Activated T-cell treated with anti-CD3 and anti-CD28 coated beads, Interleukin-2, amount 50 U/mL, for 72 hours (primary cell): ENCODE results near the gene KCNK16. TPM values are rescaled to one million over a fixed set of nuclear protein-coding genes. Genes with fewer than 3 reads are reported as not detected.

Experiments used
- ATAC-seq, 2 donors: fragments of 150-1000 bp; cut with Tn5 transposase; replicated peaks in 1 of 2; 2 replicates each; pipeline ENCODE4 v1.10.0; 2021; ENCODE audit warnings: moderate library complexity in 2 of 2, mild to moderate bottlenecking in 1 of 2
- DNase-seq, 2 donors: peaks; one replicate each; pipeline ENCODE4 v3.0.0; 2021 to 2022; ENCODE audit warnings: mixed read lengths in 1 of 2
- H3K27ac Mint-ChIP-seq: one replicate; pipeline ENCODE4 v1.8.0; 2022; ENCODE audit warnings: mild to moderate bottlenecking, moderate library complexity, mixed read lengths
- H3K27me3 Mint-ChIP-seq: one replicate; pipeline ENCODE4 v1.8.0; 2022; ENCODE audit warnings: low read depth, mixed read lengths
- H3K36me3 Mint-ChIP-seq, 2 donors: one replicate each; pipeline ENCODE4 v1.8.0; 2022; ENCODE audit warnings: mixed read lengths in 2 of 2, mild to moderate bottlenecking in 1 of 2; ENCODE audit not compliant: insufficient read depth in 2 of 2
- H3K4me1 Mint-ChIP-seq: one replicate; pipeline ENCODE4 v1.8.0; 2022; ENCODE audit warnings: low read depth, mixed read lengths
- H3K4me3 Mint-ChIP-seq, 2 donors: one replicate each; pipeline ENCODE4 v1.8.0; 2022; ENCODE audit warnings: mild to moderate bottlenecking in 2 of 2, mixed read lengths in 2 of 2, moderate library complexity in 2 of 2
- H3K9me3 Mint-ChIP-seq, 2 donors: one replicate each; pipeline ENCODE4 v1.8.0; 2022; ENCODE audit warnings: mixed read lengths in 2 of 2
- total RNA-seq, 2 donors: library from RNA; stranded (reverse); gene quantifications; one replicate each; pipeline ENCODE4 v1.2.3, GENCODE V29; 2022

KCNK16 gene
- not detected for total RNA-seq

GRCh38 chr6:39322306-39322850, at the start of gene KCNK16:
Gene KCNK16, minus strand, starts transcription at chr6:39322702. Its CDS starts 162 bp downstream, at chr6:39322540.
- Mint-ChIP-seq H3K4me1 (no peaks in the 10 kb centered on the region), H3K4me3 (no peak within 1 kb of the TSS), H3K27ac (no peak within 1 kb of the TSS), H3K27me3 (peaks cover 19% of the 10 kb centered on the region), H3K9me3 (no peaks in the 10 kb centered on the region), H3K36me3 (no peaks in the 10 kb centered on the region)
- DNase-seq (no peak), ATAC-seq (no peak)

GRCh38 chr6:39370390-39370789, 47.9 kb upstream of the KCNK16 start:
- Mint-ChIP-seq H3K27me3 (peaks cover 13% of the 10 kb centered on the region), H3K4me1 (no peaks in the 10 kb centered on the region), H3K9me3 (no peaks in the 10 kb centered on the region), H3K27ac (no peak overlapping the region), H3K36me3 (no peaks in the 10 kb centered on the region), H3K4me3 (no peak overlapping the region)
- ATAC-seq = no peak
- DNase-seq = no peak

- Mint-ChIP-seq H3K27me3 (peaks cover 10% of the 10 kb centered on the region), H3K27ac (no peak overlapping the region), H3K36me3 (no peaks in the 10 kb centered on the region), H3K9me3 (no peaks in the 10 kb centered on the region), H3K4me1 (no peaks in the 10 kb centered on the region), H3K4me3 (no peak overlapping the region)
- DNase-seq (no peak), ATAC-seq (no peak)
Observed at GRCh38 chr6:39369987-39370386, 47.5 kb upstream of the KCNK16 start.

- Mint-ChIP-seq H3K27me3 (peaks cover 5% of the 10 kb centered on the region), H3K27ac (no peak overlapping the region), H3K36me3 (no peaks in the 10 kb centered on the region), H3K9me3 (no peaks in the 10 kb centered on the region), H3K4me3 (no peak overlapping the region), H3K4me1 (no peaks in the 10 kb centered on the region)
- no peak for DNase-seq
- no peak for ATAC-seq
Observed at GRCh38 chr6:39367700-39368099, 45.2 kb upstream of the KCNK16 start.

- Mint-ChIP-seq H3K9me3 (no peaks in the 10 kb centered on the region), H3K27ac (no peak overlapping the region), H3K27me3 (peaks cover 5% of the 10 kb centered on the region), H3K4me1 (no peaks in the 10 kb centered on the region), H3K4me3 (no peak overlapping the region), H3K36me3 (no peaks in the 10 kb centered on the region)
- ATAC-seq = no peak
- no peak for DNase-seq
Observed at GRCh38 chr6:39366931-39367618, 44.6 kb upstream of the KCNK16 start.

GRCh38 chr6:39365281-39366074, 43.0 kb upstream of the KCNK16 start:
- Mint-ChIP-seq H3K36me3 (no peaks in the 10 kb centered on the region), H3K4me1 (no peaks in the 10 kb centered on the region), H3K27ac (no peak overlapping the region), H3K4me3 (no peak overlapping the region), H3K9me3 (no peaks in the 10 kb centered on the region), H3K27me3 (peaks cover 5% of the 10 kb centered on the region)
- ATAC-seq = peak; percentile 29 to 42
- DNase-seq = no peak

GRCh38 chr6:39363280-39363679, 40.8 kb upstream of the KCNK16 start:
- no peak for DNase-seq
- Mint-ChIP-seq H3K9me3 (no peaks in the 10 kb centered on the region), H3K27me3 (no peaks in the 10 kb centered on the region), H3K36me3 (no peaks in the 10 kb centered on the region), H3K27ac (no peak overlapping the region), H3K4me1 (no peaks in the 10 kb centered on the region), H3K4me3 (no peak overlapping the region)
- ATAC-seq = no peak

GRCh38 chr6:39362487-39362865, 40.0 kb upstream of the KCNK16 start:
- Mint-ChIP-seq H3K4me1 (no peaks in the 10 kb centered on the region), H3K27me3 (no peaks in the 10 kb centered on the region), H3K9me3 (no peaks in the 10 kb centered on the region), H3K4me3 (no peak overlapping the region), H3K36me3 (no peaks in the 10 kb centered on the region), H3K27ac (no peak overlapping the region)
- DNase-seq (no peak), ATAC-seq (no peak)

- Mint-ChIP-seq H3K4me3 (no peak overlapping the region), H3K4me1 (no peaks in the 10 kb centered on the region), H3K27ac (no peak overlapping the region), H3K27me3 (no peaks in the 10 kb centered on the region), H3K9me3 (no peaks in the 10 kb centered on the region), H3K36me3 (no peaks in the 10 kb centered on the region)
- ATAC-seq (peak; percentile 62 to 66), DNase-seq (peak; percentile 48 to 57)
Observed at GRCh38 chr6:39361657-39362486, 39.4 kb upstream of the KCNK16 start.

GRCh38 chr6:39360378-39360777, 37.9 kb upstream of the KCNK16 start:
- ATAC-seq = no peak
- Mint-ChIP-seq H3K9me3 (no peaks in the 10 kb centered on the region), H3K36me3 (no peaks in the 10 kb centered on the region), H3K4me3 (no peak overlapping the region), H3K27ac (no peak overlapping the region), H3K4me1 (no peaks in the 10 kb centered on the region), H3K27me3 (no peaks in the 10 kb centered on the region)
- DNase-seq = no peak

- Mint-ChIP-seq H3K36me3 (no peaks in the 10 kb centered on the region), H3K27ac (no peak overlapping the region), H3K4me1 (no peaks in the 10 kb centered on the region), H3K4me3 (no peak overlapping the region), H3K27me3 (no peaks in the 10 kb centered on the region), H3K9me3 (no peaks in the 10 kb centered on the region)
- DNase-seq (no peak), ATAC-seq (no peak)
Observed at GRCh38 chr6:39357998-39358686, 35.6 kb upstream of the KCNK16 start.

- no peak overlapping the region for H3K4me3 Mint-ChIP-seq
- no peaks in the 10 kb centered on the region for H3K27me3 Mint-ChIP-seq
- ATAC-seq (no peak), DNase-seq (no peak)
- H3K36me3 Mint-ChIP-seq = no peaks in the 10 kb centered on the region
- H3K27ac Mint-ChIP-seq = no peak overlapping the region
- no peaks in the 10 kb centered on the region for H3K9me3 Mint-ChIP-seq
- H3K4me1 Mint-ChIP-seq = no peaks in the 10 kb centered on the region
Observed at GRCh38 chr6:39353698-39354315, 31.3 kb upstream of the KCNK16 start.
